Measurements from ENCODE around the gene AQP9. TPM values are rescaled to one million over a fixed set of nuclear protein-coding genes. Genes with fewer than 3 reads are reported as not detected.

AQP9 gene
- polyA plus RNA-seq, 2 of the 4 experiments (the other 2 are of a cell fraction), result not detected

- TF ChIP-seq FOXS1 (CRISPR knock-in tag; IDR thresholded peaks at IDR 0.05), result no peak
- peak in 1 of 2 experiments; percentile 38; a peak in 2 of 5 replicates for TF ChIP-seq RAD21 (conservative IDR thresholded peaks at IDR 0.05 in 1 of 2, IDR thresholded peaks at IDR 0.05 in 1 of 2)
- 0 out of 3 replicates have a peak, but pooled peaks have one; percentile 6 for TF ChIP-seq SMC3 (IDR thresholded peaks at IDR 0.05)
- POLR2A ChIA-PET, result no interaction called here
Measured at GRCh38 chr15:58185439-58185838, 47.3 kb downstream of the AQP9 start.

GRCh38 chr15:58189148-58189811 lies 51.1 kb downstream of the AQP9 start:
- Histone ChIP-seq H3K4me2 (no peak overlapping the region), H3K4me1 (0 out of 3 replicates have a peak, but pooled peaks cover 4% of the 10 kb centered on the region), H3K4me3 (no peak overlapping the region), H3K9me3 (peaks cover 8% of the 10 kb centered on the region; the same call in 1 of the 3 replicates), H3K27ac (no peak overlapping the region)
- ATAC-seq (no peak), DNase-seq (ENCODE audit: low read depth in 1 of 2, low spot score in 1 of 2) (no peak), FAIRE-seq (no peak)
- no peak for TF ChIP-seq MYC (IDR thresholded peaks at IDR 0.05; ENCODE audit: borderline replicate concordance, low read length)
- no peak for TF ChIP-seq REST (IDR thresholded peaks at IDR 0.05)
- TF ChIP-seq, protein P1, sequence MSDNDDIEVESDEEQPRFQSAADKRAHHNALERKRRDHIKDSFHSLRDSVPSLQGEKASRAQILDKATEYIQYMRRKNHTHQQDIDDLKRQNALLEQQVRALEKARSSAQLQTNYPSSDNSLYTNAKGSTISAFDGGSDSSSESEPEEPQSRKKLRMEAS (IDR thresholded peaks at IDR 0.05), result no peak
- no peak for TF ChIP-seq HOXA7 (CRISPR knock-in tag; IDR thresholded peaks at IDR 0.05)
- TF ChIP-seq CBX8 (IDR thresholded peaks at IDR 0.05), result no peak
- no peak for TF ChIP-seq HMGXB4 (CRISPR knock-in tag; IDR thresholded peaks at IDR 0.05; ENCODE audit: borderline replicate concordance)
- TF ChIP-seq, protein P2, sequence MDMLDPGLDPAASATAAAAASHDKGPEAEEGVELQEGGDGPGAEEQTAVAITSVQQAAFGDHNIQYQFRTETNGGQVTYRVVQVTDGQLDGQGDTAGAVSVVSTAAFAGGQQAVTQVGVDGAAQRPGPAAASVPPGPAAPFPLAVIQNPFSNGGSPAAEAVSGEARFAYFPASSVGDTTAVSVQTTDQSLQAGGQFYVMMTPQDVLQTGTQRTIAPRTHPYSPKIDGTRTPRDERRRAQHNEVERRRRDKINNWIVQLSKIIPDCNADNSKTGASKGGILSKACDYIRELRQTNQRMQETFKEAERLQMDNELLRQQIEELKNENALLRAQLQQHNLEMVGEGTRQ (IDR thresholded peaks at IDR 0.05), result no peak
- TF ChIP-seq FOSL2 (IDR thresholded peaks at IDR 0.05), result no peak
- TF ChIP-seq FOSL2 (CRISPR knock-in tag; IDR thresholded peaks at IDR 0.05), result no peak
- TF ChIP-seq, protein P3, sequence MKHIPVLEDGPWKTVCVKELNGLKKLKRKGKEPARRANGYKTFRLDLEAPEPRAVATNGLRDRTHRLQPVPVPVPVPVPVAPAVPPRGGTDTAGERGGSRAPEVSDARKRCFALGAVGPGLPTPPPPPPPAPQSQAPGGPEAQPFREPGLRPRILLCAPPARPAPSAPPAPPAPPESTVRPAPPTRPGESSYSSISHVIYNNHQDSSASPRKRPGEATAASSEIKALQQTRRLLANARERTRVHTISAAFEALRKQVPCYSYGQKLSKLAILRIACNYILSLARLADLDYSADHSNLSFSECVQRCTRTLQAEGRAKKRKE (CRISPR knock-in tag; IDR thresholded peaks at IDR 0.05; ENCODE audit: low read depth), result no peak
- no peak for TF ChIP-seq HDAC2 (IDR thresholded peaks at IDR 0.05)
- no peak for TF ChIP-seq MAZ (IDR thresholded peaks at IDR 0.05; ENCODE audit: borderline replicate concordance, low read depth, low read length)
- no peak for TF ChIP-seq ZNF302 (CRISPR knock-in tag; IDR thresholded peaks at IDR 0.05)
- no peak for TF ChIP-seq HOXB13 (CRISPR knock-in tag; IDR thresholded peaks at IDR 0.05; ENCODE audit: low read depth)
- TF ChIP-seq SMC3 (IDR thresholded peaks at IDR 0.05), result no peak
- no peak for TF ChIP-seq NFE2L2 (conservative IDR thresholded peaks at IDR 0.05; ENCODE audit: low read length)
- TF ChIP-seq EP300 (IDR thresholded peaks at IDR 0.05), result no peak
- ChIA-PET POLR2A (no interaction called here), CTCF (no interaction called here)
- WGBS (ENCODE audit: missing lambda C conversion rate), result 35% methylated on average over 8 of the region's 8 CpGs

More at GRCh38 chr15:58185439-58185838, 47.3 kb downstream of the AQP9 start:
- Histone ChIP-seq H3K4me1 (no peaks in the 10 kb centered on the region), H3K4me2 (no peak overlapping the region), H3K27ac (no peak overlapping the region), H3K4me3 (no peak overlapping the region), H3K9me3 (no peaks in the 10 kb centered on the region)
- no peak for DNase-seq (ENCODE audit: low read depth in 1 of 2, low spot score in 1 of 2)
- CTCF ChIA-PET, result interaction anchor here (1.1 to 3.5 kb wide), 4 partner anchors 9 to 325 kb away, joined by 3 to 52 read pairs (median 20); no protein-coding TSS in a partner anchor
- WGBS (ENCODE audit: missing lambda C conversion rate), result 20% methylated on average over 1 of the region's 1 CpG
- no peak for ATAC-seq
- FAIRE-seq, result no peak
